ENCODE measurements around the gene MTFR1L. TPM values are rescaled to one million over a fixed set of nuclear protein-coding genes. Genes with fewer than 3 reads are reported as not detected.
A peak's percentile ranks its signal among the peaks of the same experiment; 100 is the strongest.

MTFR1L gene
- total RNA-seq, 1 donor from 2014 or later, result 34.6 TPM

- peak; percentile 53 for DNase-seq
These were observed 19.6 kb upstream of the MTFR1L start, which contains the start of gene SELENON for GRCh38 chr1:25799935-25800702. Gene SELENON (plus strand): TSS chr1:25800193. CDS start chr1:25800231, 38 bp downstream.

GRCh38 chr1:25800703-25801377 lies 18.9 kb upstream of the MTFR1L start:
- peaks cover 4% of the 10 kb centered on the region for H3K36me3 Mint-ChIP-seq (ENCODE audit: low read depth)
- no peaks in the 10 kb centered on the region for H3K27me3 Mint-ChIP-seq
- peak overlapping the region; percentile 83 for H3K4me3 Mint-ChIP-seq

More at GRCh38 chr1:25799935-25800702, 19.6 kb upstream of the MTFR1L start, which contains the start of gene SELENON:
- CTCF ChIA-PET, result no interaction called here
- ATAC-seq (ENCODE audit: low read depth), result peak; percentile 83
- H3K36me3 Mint-ChIP-seq (ENCODE audit: low read depth), result no peaks in the 10 kb centered on the region
- H3K9me3 Mint-ChIP-seq, result no peaks in the 10 kb centered on the region
- TF ChIP-seq CTCF (IDR thresholded peaks at IDR 0.05), result no peak
- H3K27ac Mint-ChIP-seq, result peak within 1 kb of the TSS; percentile 46
- no peaks in the 10 kb centered on the region for H3K27me3 Mint-ChIP-seq
- peaks cover 26% of the 10 kb centered on the region for H3K4me1 Mint-ChIP-seq
- POLR2A ChIA-PET, result interaction anchor here (1.1 to 1.8 kb wide), 2 partner anchors 19 to 250 kb away, joined by 3 to 12 read pairs; partner anchors contain the start of gene MTFR1L
- intact Hi-C loops (cut with micrococcal nuclease), result loop anchor here (2.0 to 5.0 kb wide), 2 partner anchors 19 to 183 kb away; partner anchors contain the start of genes MAN1C1 and MTFR1L
- peak within 1 kb of the TSS; percentile 83 for H3K4me3 Mint-ChIP-seq

GRCh38 chr1:25802915-25803314 lies 16.8 kb upstream of the MTFR1L start:
- Mint-ChIP-seq H3K4me3 (no peak overlapping the region), H3K27me3 (no peaks in the 10 kb centered on the region), H3K9me3 (no peaks in the 10 kb centered on the region), H3K27ac (no peak overlapping the region), H3K4me1 (peaks cover 20% of the 10 kb centered on the region), H3K36me3 (ENCODE audit: low read depth) (peaks cover 11% of the 10 kb centered on the region)
- CTCF ChIA-PET, result no interaction called here
- ATAC-seq (ENCODE audit: low read depth), result no peak
- POLR2A ChIA-PET, result no interaction called here
- no peak for TF ChIP-seq CTCF (IDR thresholded peaks at IDR 0.05)
- intact Hi-C loops (cut with micrococcal nuclease), result no loop called here
- no peak for DNase-seq

More at GRCh38 chr1:25800703-25801377, 18.9 kb upstream of the MTFR1L start:
- Mint-ChIP-seq H3K27ac (no peak overlapping the region), H3K9me3 (no peaks in the 10 kb centered on the region), H3K4me1 (peaks cover 26% of the 10 kb centered on the region)
- DNase-seq (no peak), ATAC-seq (ENCODE audit: low read depth) (no peak)
- POLR2A ChIA-PET, result interaction anchor here (1.3 to 1.8 kb wide), 2 partner anchors 18 to 19 kb away, joined by 5 to 12 read pairs; partner anchors contain the start of gene MTFR1L
- TF ChIP-seq CTCF (IDR thresholded peaks at IDR 0.05), result no peak
- CTCF ChIA-PET, result interaction anchor here (1.1 kb wide), 1 partner anchor 280 kb away, joined by 3 read pairs; no protein-coding TSS in a partner anchor
- intact Hi-C loops (cut with micrococcal nuclease), result no loop called here

GRCh38 chr1:25803368-25803767 lies 16.4 kb upstream of the MTFR1L start:
- Mint-ChIP-seq H3K4me3 (no peak overlapping the region), H3K36me3 (ENCODE audit: low read depth) (peaks cover 11% of the 10 kb centered on the region), H3K9me3 (no peaks in the 10 kb centered on the region), H3K27ac (no peak overlapping the region), H3K27me3 (no peaks in the 10 kb centered on the region), H3K4me1 (peaks cover 20% of the 10 kb centered on the region)
- intact Hi-C loops (cut with micrococcal nuclease), result no loop called here
- TF ChIP-seq CTCF (IDR thresholded peaks at IDR 0.05), result no peak
- no peak for DNase-seq
- ATAC-seq (ENCODE audit: low read depth), result no peak
- ChIA-PET POLR2A (no interaction called here), CTCF (no interaction called here)
